Endothelial cell of umbilical vein (primary cell): Measurements from ENCODE around the gene SYCP2. TPM values are rescaled to one million over a fixed set of nuclear protein-coding genes. Genes with fewer than 3 reads are reported as not detected.

Source experiments
- BruUV-seq: library from RNA; stranded (reverse); fragments of 400-500 nt; replicated peaks from 2 replicates; lab custom pipeline; 2021; lab: Mats Ljungman, UMichigan
- CTCF ChIA-PET: fragments of 300-600, 350-600 bp; sonication (Branson Sonifier 250); formaldehyde crosslinking; loops from one replicate; lab custom pipeline; 2021; ENCODE audit warnings: antibody characterized with exemption, inconsistent platforms; lab: Charles Lee
- POLR2A ChIA-PET: fragments of 300-600, 350-600 bp; sonication (Branson Sonifier 250); formaldehyde crosslinking; loops from one replicate; lab custom pipeline; 2021; ENCODE audit warnings: antibody characterized with exemption, inconsistent platforms; lab: Charles Lee
- DNase-seq: peaks from one replicate; pipeline ENCODE4 v3.0.0-alpha.2; 2011; ENCODE audit warnings: low read depth, low spot score
- FAIRE-seq: peaks from 2 replicates; lab custom pipeline; 2011; peaks lifted over from hg19 to GRCh38; lab: Jason Lieb, UNC
- H2AFZ ChIP-seq: 2 replicates; pipeline ENCODE4 v1.6.0; 2012; ENCODE audit warnings: low read depth, low read length, control low read depth, inconsistent platforms
- H3K27ac ChIP-seq: 2 replicates; pipeline ENCODE4 v1.5.1; 2011; ENCODE audit warnings: low read depth, mild to moderate bottlenecking, control low read depth, low read length, moderate library complexity; ENCODE audit not compliant: insufficient read depth
- H3K27me3 ChIP-seq, 2 experiments: 2 replicates each; pipeline versions ENCODE4 v1.6.0 to v1.6.1; 2011; ENCODE audit warnings: low read length in 2 of 2, mixed read lengths in 1 of 2; ENCODE audit not compliant: control insufficient read depth in 2 of 2, insufficient read depth in 2 of 2
- H3K36me3 ChIP-seq, 2 experiments: 2 replicates in 1 of 2; 3 replicates in 1 of 2; pipeline ENCODE4 v1.5.1; 2011; ENCODE audit warnings: low read length in 2 of 2, mild to moderate bottlenecking in 1 of 2, moderate library complexity in 1 of 2; ENCODE audit not compliant: control insufficient read depth in 2 of 2, insufficient read depth in 2 of 2; ENCODE audit errors: extremely low read depth in 1 of 2
- H3K4me1 ChIP-seq: 3 replicates; pipeline ENCODE4 v1.5.1; 2011; ENCODE audit warnings: mild to moderate bottlenecking, low read length; ENCODE audit not compliant: control insufficient read depth, insufficient read depth; ENCODE audit errors: extremely low read depth
- H3K4me2 ChIP-seq: 2 replicates; pipeline ENCODE4 v1.6.1; 2011; ENCODE audit warnings: low read length, control low read depth, mixed read lengths; ENCODE audit not compliant: insufficient read depth
- H3K4me3 ChIP-seq, 3 experiments: fragments of 200-600 bp in 1 of 3; sonication (generic), shearing (Covaris generic) in 1 of 3; replicated peaks in 1 of 3; 2 replicates each; pipeline ENCODE4 v1.5.1; 2011 to 2016; ENCODE audit warnings: control low read depth in 3 of 3, low read length in 3 of 3, mild to moderate bottlenecking in 2 of 3, inconsistent platforms in 1 of 3, low read depth in 1 of 3, moderate library complexity in 1 of 3; ENCODE audit not compliant: insufficient read depth in 1 of 3
- H3K79me2 ChIP-seq: 2 replicates; pipeline ENCODE4 v1.6.0; 2012; ENCODE audit warnings: low read length, inconsistent platforms; ENCODE audit not compliant: control insufficient read depth, insufficient read depth
- H3K9ac ChIP-seq: replicated peaks from 2 replicates; pipeline ENCODE3; 2011; ENCODE audit warnings: low read length, control low read depth; ENCODE audit not compliant: insufficient read depth; ENCODE audit errors: extremely low read depth
- H3K9me1 ChIP-seq: replicated peaks from 3 replicates; pipeline ENCODE4 v1.6.0; 2011; ENCODE audit warnings: mild to moderate bottlenecking, low read length; ENCODE audit not compliant: control insufficient read depth, insufficient read depth; ENCODE audit errors: extremely low read depth
- H3K9me3 ChIP-seq: replicated peaks from 2 replicates; pipeline ENCODE4 v1.5.1; 2012; ENCODE audit warnings: low read length, inconsistent platforms; ENCODE audit not compliant: control insufficient read depth, insufficient read depth
- H4K20me1 ChIP-seq: replicated peaks from 2 replicates; pipeline ENCODE3; 2011; ENCODE audit warnings: mild to moderate bottlenecking, low read length; ENCODE audit not compliant: control insufficient read depth, insufficient read depth; ENCODE audit errors: extremely low read depth
- EZH2 ChIP-seq: IDR thresholded peaks from 2 replicates; pipeline ENCODE4 v1.6.1; 2012; ENCODE audit warnings: borderline replicate concordance, low read depth, mild to moderate bottlenecking, moderate library complexity, low read length, inconsistent platforms; ENCODE audit not compliant: severe bottlenecking
- FOS ChIP-seq: IDR thresholded peaks from 2 replicates; pipeline ENCODE4 v1.6.1; 2011; ENCODE audit warnings: mild to moderate bottlenecking, low read length, moderate library complexity, borderline replicate concordance; ENCODE audit not compliant: insufficient read depth
- GATA2 ChIP-seq: IDR thresholded peaks from 2 replicates; pipeline ENCODE4 v1.7.0; 2011; ENCODE audit warnings: low read depth, mild to moderate bottlenecking, moderate library complexity, mixed read lengths, low read length; ENCODE audit not compliant: insufficient read length, insufficient read depth
- JUN ChIP-seq: IDR thresholded peaks from 2 replicates; pipeline ENCODE4 v1.6.1; 2011; ENCODE audit warnings: borderline replicate concordance, low read depth; ENCODE audit not compliant: insufficient read length, insufficient read depth
- MAX ChIP-seq: IDR thresholded peaks from 2 replicates; pipeline ENCODE4 v1.6.1; 2011; ENCODE audit not compliant: insufficient read depth, insufficient read length
- MYC ChIP-seq: IDR thresholded peaks from one replicate; pipeline ENCODE4 v1.6.1; 2011; ENCODE audit warnings: mild to moderate bottlenecking, low read depth, low read length
- POLR2A ChIP-seq: IDR thresholded peaks from 2 replicates; pipeline ENCODE4 v1.6.1; 2012; ENCODE audit warnings: low read depth, mild to moderate bottlenecking, control low read depth, low read length
- POLR2AphosphoS5 ChIP-seq: IDR thresholded peaks from 2 replicates; pipeline ENCODE4 v1.6.1; 2012; ENCODE audit warnings: low read depth, mild to moderate bottlenecking, control low read depth, low read length, moderate library complexity; ENCODE audit not compliant: insufficient read depth
- dilution Hi-C: fragments of 300-500 bp; cut with MboI; formaldehyde crosslinking; loops from one replicate; pipeline ENCODE4 v1.15.0; 2019; ENCODE audit warnings: low sequenced_read_pairs; ENCODE audit not compliant: extremely low pct_ligation_motif_present
- intact Hi-C: fragments of 100-400 bp; cut with micrococcal nuclease; formaldehyde crosslinking; loops from one replicate; pipeline ENCODE4 v1.10.0; 2022
- polyA plus RNA-seq, 4 experiments: library from polyadenylated mRNA; depleted of rRNA in 3 of 4; stranded (reverse) in 3 of 4; unstranded in 1 of 4; fragments of >200 nt; gene quantifications; 2 replicates each; pipeline versions ENCODE4 v1.2.1 to v1.2.3, GENCODE V29; 2011 to 2012; ENCODE audit warnings: missing spikeins in 1 of 4
- total RNA-seq: library from RNA; stranded (reverse); gene quantifications from 2 replicates; pipeline ENCODE4 v1.2.3, GENCODE V29; 2021
- TF ChIP-seq, protein P1 (sequence below), 2 donors: IDR thresholded peaks; 1 replicate in 1 of 2; 2 replicates in 1 of 2; pipeline ENCODE4 v1.5.1; 2011; ENCODE audit warnings: low read length in 2 of 2, mild to moderate bottlenecking in 2 of 2, moderate library complexity in 2 of 2, control low read depth in 1 of 2, inconsistent platforms in 1 of 2, low read depth in 1 of 2; ENCODE audit not compliant: insufficient read depth in 1 of 2; ENCODE audit errors: extremely low read depth in 1 of 2

The SYCP2 gene
- total and polyA plus RNA-seq, 2 donors (not counting 3 experiments of a cell fraction or from before 2014, with no cell fraction given) = 0.07 to 0.35 TPM

GRCh38 chr20:59821788-59822187 is 111.6 kb downstream of the SYCP2 start:
- CTCF ChIA-PET = no interaction called here
- H3K27ac ChIP-seq = no peak overlapping the region
- POLR2A ChIA-PET = no interaction called here
- no peak for TF ChIP-seq POLR2AphosphoS5
- no peak for TF ChIP-seq MYC
- TF ChIP-seq FOS = no peak
- TF ChIP-seq, protein P1, sequence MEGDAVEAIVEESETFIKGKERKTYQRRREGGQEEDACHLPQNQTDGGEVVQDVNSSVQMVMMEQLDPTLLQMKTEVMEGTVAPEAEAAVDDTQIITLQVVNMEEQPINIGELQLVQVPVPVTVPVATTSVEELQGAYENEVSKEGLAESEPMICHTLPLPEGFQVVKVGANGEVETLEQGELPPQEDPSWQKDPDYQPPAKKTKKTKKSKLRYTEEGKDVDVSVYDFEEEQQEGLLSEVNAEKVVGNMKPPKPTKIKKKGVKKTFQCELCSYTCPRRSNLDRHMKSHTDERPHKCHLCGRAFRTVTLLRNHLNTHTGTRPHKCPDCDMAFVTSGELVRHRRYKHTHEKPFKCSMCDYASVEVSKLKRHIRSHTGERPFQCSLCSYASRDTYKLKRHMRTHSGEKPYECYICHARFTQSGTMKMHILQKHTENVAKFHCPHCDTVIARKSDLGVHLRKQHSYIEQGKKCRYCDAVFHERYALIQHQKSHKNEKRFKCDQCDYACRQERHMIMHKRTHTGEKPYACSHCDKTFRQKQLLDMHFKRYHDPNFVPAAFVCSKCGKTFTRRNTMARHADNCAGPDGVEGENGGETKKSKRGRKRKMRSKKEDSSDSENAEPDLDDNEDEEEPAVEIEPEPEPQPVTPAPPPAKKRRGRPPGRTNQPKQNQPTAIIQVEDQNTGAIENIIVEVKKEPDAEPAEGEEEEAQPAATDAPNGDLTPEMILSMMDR (IDR thresholded peaks at IDR 0.05; ENCODE audit: extremely low read depth in 1 of 2, insufficient read depth in 1 of 2, low read depth in 1 of 2, low read length in 2 of 2) = no peak
- TF ChIP-seq GATA2 = no peak
- no peak for TF ChIP-seq MAX
- no peak for TF ChIP-seq EZH2
- no peak for TF ChIP-seq POLR2A
- no peak for TF ChIP-seq JUN
- no peak for FAIRE-seq
- H3K27me3 ChIP-seq = no peaks in the 10 kb centered on the region
- no peak for DNase-seq
- intact Hi-C loops = no loop called here
- no peaks in the 10 kb centered on the region for H3K9me3 ChIP-seq
- H3K36me3 ChIP-seq = no peaks in the 10 kb centered on the region
- no TSS peak for BruUV-seq
- dilution Hi-C loops = no loop called here
- H3K4me1 ChIP-seq = no peaks in the 10 kb centered on the region
- no peak overlapping the region for H2AFZ ChIP-seq
- H3K9me1 ChIP-seq = no peaks in the 10 kb centered on the region
- no peak overlapping the region for H3K4me2 ChIP-seq
- no peaks in the 10 kb centered on the region for H3K79me2 ChIP-seq
- H4K20me1 ChIP-seq = no peaks in the 10 kb centered on the region
- no peak overlapping the region for H3K4me3 ChIP-seq
- H3K9ac ChIP-seq = no peak overlapping the region
